Liver (tissue), 9 donors: ENCODE results near the gene AGFG1. TPM values are rescaled to one million over a fixed set of nuclear protein-coding genes. Genes with fewer than 3 reads are reported as not detected.
A peak's percentile ranks its signal among the peaks of the same experiment; 100 is the strongest.

ENCODE experiments used
- DNase-seq: peaks from one replicate; pipeline ENCODE4 v3.0.0-alpha.2; 2017; ENCODE audit warnings: low spot score
- H3K27ac ChIP-seq, 2 donors: one replicate each; pipeline ENCODE4 v1.7.0; 2013; ENCODE audit warnings: inconsistent platforms in 2 of 2, low read length in 2 of 2, control low read depth in 1 of 2, low read depth in 1 of 2, mild to moderate bottlenecking in 1 of 2
- H3K27me3 ChIP-seq, 4 donors: one replicate each; pipeline versions ENCODE4 v1.6.1 to v1.7.0; 2013; ENCODE audit warnings: low read length in 3 of 4, inconsistent platforms in 1 of 4, mild to moderate bottlenecking in 1 of 4, moderate library complexity in 1 of 4; ENCODE audit not compliant: control insufficient read depth in 4 of 4, insufficient read depth in 4 of 4
- H3K36me3 ChIP-seq, 4 donors: one replicate each; pipeline versions ENCODE4 v1.6.1 to v1.7.0; 2013; ENCODE audit warnings: low read length in 3 of 4, mild to moderate bottlenecking in 3 of 4, low read depth in 1 of 4, moderate library complexity in 1 of 4; ENCODE audit not compliant: control insufficient read depth in 4 of 4, insufficient read depth in 3 of 4
- H3K4me1 ChIP-seq, 4 donors: one replicate each; pipeline versions ENCODE4 v1.6.1 to v1.7.0; 2013; ENCODE audit warnings: low read length in 3 of 4, mild to moderate bottlenecking in 3 of 4, moderate library complexity in 1 of 4; ENCODE audit not compliant: control insufficient read depth in 4 of 4, insufficient read depth in 4 of 4
- H3K4me3 ChIP-seq, 3 donors: one replicate each; pipeline versions ENCODE4 v1.6.1 to v1.7.0; 2013; ENCODE audit warnings: low read length in 3 of 3, control low read depth in 1 of 3, low read depth in 1 of 3, mild to moderate bottlenecking in 1 of 3
- H3K9ac ChIP-seq, 2 donors: one replicate each; pipeline ENCODE4 v1.7.0; 2013; ENCODE audit warnings: low read length in 2 of 2, mild to moderate bottlenecking in 2 of 2, moderate library complexity in 2 of 2, control low read depth in 1 of 2, low read depth in 1 of 2
- H3K9me3 ChIP-seq, 4 donors: one replicate each; pipeline versions ENCODE4 v1.6.1 to v1.7.0; 2013; ENCODE audit warnings: low read length in 3 of 4; ENCODE audit not compliant: control insufficient read depth in 4 of 4
- ATF3 ChIP-seq: IDR thresholded peaks from 2 replicates; pipeline ENCODE4 v1.6.1; 2016; ENCODE audit warnings: antibody characterized with exemption
- EGR1 ChIP-seq, 2 donors: IDR thresholded peaks; 2 replicates each; pipeline ENCODE4 v1.6.1; 2016 to 2018; ENCODE audit warnings: antibody characterized with exemption in 2 of 2, low read depth in 2 of 2
- FOXA1 ChIP-seq: IDR thresholded peaks from 2 replicates; pipeline ENCODE4 v1.6.1; 2016; ENCODE audit warnings: antibody characterized with exemption
- FOXA2 ChIP-seq: IDR thresholded peaks from 2 replicates; pipeline ENCODE4 v1.6.1; 2016; ENCODE audit warnings: antibody characterized with exemption
- GABPA ChIP-seq, 2 donors: IDR thresholded peaks in 1 of 2; conservative IDR thresholded peaks in 1 of 2; 2 replicates each; pipeline ENCODE4 v1.6.1; 2016; ENCODE audit warnings: antibody characterized with exemption in 2 of 2, mild to moderate bottlenecking in 1 of 2, moderate library complexity in 1 of 2
- HNF4A ChIP-seq, 2 donors: conservative IDR thresholded peaks; 2 replicates each; pipeline ENCODE4 v1.6.1; 2016; ENCODE audit warnings: antibody characterized with exemption in 2 of 2, mild to moderate bottlenecking in 2 of 2
- HNF4G ChIP-seq: IDR thresholded peaks from 2 replicates; pipeline ENCODE4 v1.6.1; 2016; ENCODE audit warnings: antibody characterized with exemption
- JUND ChIP-seq, 2 donors: IDR thresholded peaks; 2 replicates each; pipeline ENCODE4 v1.6.1; 2016; ENCODE audit warnings: antibody characterized with exemption in 2 of 2
- NR2F2 ChIP-seq: IDR thresholded peaks from 2 replicates; pipeline ENCODE4 v1.6.1; 2016; ENCODE audit warnings: antibody characterized with exemption
- RAD21 ChIP-seq, 2 donors: IDR thresholded peaks; 2 replicates each; pipeline ENCODE4 v1.6.1; 2016; ENCODE audit warnings: antibody characterized with exemption in 2 of 2, mild to moderate bottlenecking in 2 of 2
- RXRA ChIP-seq, 2 donors: IDR thresholded peaks; 2 replicates each; pipeline ENCODE4 v1.6.1; 2017 to 2018; ENCODE audit warnings: antibody characterized with exemption in 2 of 2, mild to moderate bottlenecking in 1 of 2
- SP1 ChIP-seq: IDR thresholded peaks from 2 replicates; pipeline ENCODE4 v1.6.1; 2018; ENCODE audit warnings: antibody characterized with exemption, mild to moderate bottlenecking
- TAF1 ChIP-seq: conservative IDR thresholded peaks from 2 replicates; pipeline ENCODE4 v1.6.1; 2016; ENCODE audit warnings: antibody characterized with exemption, mild to moderate bottlenecking
- YY1 ChIP-seq: IDR thresholded peaks from 2 replicates; pipeline ENCODE4 v1.6.1; 2016; ENCODE audit warnings: antibody characterized with exemption, mild to moderate bottlenecking
- WGBS: extraction: QIAGEN DNeasy Blood & Tissue Kit; methylation state at CpG from one replicate; pipeline ENCODE4 v1.1.7; 2013; 5-methylcytosine and 5-hydroxymethylcytosine counted together
- polyA plus RNA-seq, 2 donors: library from polyadenylated mRNA; stranded (reverse) in 1 of 2; unstranded in 1 of 2; fragments of 200-250 nt in 1 of 2; fragments of >200 nt in 1 of 2; fragmentation: Nextera tagmentation in 1 of 2; extraction: Ambion mirVana in 1 of 2; gene quantifications; one replicate each; pipeline versions ENCODE4 v1.2.1 to v1.2.3, GENCODE V29; 2013 to 2015
- total RNA-seq, 2 donors: library from RNA; depleted of rRNA; stranded (reverse); fragments of >200 nt; gene quantifications; one replicate each; pipeline ENCODE4 v1.2.3, GENCODE V29; 2014
- TF ChIP-seq, protein P1 (sequence below): IDR thresholded peaks from 2 replicates; pipeline ENCODE4 v1.6.1; 2016; ENCODE audit warnings: antibody characterized with exemption
- TF ChIP-seq, protein P2 (sequence below): fragments of 150-350 bp; IDR thresholded peaks from 2 replicates; pipeline ENCODE4 v1.5.1; 2017; ENCODE audit warnings: improper control_type of control experiment, low read depth, low read length; ENCODE audit not compliant: missing input control
- TF ChIP-seq, protein P3 (sequence below): IDR thresholded peaks from 2 replicates; pipeline ENCODE4 v1.6.1; 2016; ENCODE audit warnings: antibody characterized with exemption
- TF ChIP-seq, protein P4 (sequence below): IDR thresholded peaks from 2 replicates; pipeline ENCODE4 v1.6.1; 2016; ENCODE audit warnings: antibody characterized with exemption, mild to moderate bottlenecking
- donor health status: healthy.
- donor health status: healthy.
- donor health status: healthy.
- donor health status: healthy.
- donor health status: healthy.

Gene AGFG1
- total and polyA plus RNA-seq, 4 donors: 8.5 to 49.7 (median 23.7) TPM

DNA sequence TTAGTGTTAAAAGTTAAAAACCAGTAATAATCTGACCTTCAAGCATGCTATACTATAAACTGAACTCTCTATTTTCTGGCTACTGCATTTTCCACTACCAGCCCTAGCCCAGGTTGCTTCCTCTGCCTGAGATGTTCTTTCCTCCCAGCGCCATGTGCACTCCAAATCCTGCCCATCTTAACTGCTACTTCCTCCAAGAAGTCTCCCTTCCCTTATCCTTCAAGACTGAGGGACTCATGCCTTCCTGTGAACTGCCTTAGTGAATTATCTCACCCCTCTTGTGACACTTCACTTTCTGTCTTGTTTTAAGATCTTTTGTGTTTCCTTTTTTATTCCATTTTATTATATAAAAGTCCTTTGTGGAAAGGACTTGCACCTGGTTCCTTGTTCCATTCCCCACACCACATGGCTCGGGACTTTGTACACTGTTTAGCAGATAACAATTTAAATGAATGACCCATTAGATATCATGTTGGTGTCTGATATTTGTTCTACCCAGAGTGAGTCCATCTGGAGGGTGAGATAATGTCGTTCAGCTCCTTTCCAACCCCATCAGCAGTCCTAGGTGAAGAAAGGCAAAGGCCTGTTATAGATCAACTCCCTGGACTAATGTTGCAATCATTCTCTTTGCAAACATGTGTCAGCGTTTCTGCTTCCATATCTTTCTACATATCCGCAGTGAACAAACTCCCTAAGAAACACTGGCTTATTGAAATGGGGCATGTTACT lies 20.9 kb upstream of the AGFG1 start (continued):
- TF ChIP-seq, protein P1, sequence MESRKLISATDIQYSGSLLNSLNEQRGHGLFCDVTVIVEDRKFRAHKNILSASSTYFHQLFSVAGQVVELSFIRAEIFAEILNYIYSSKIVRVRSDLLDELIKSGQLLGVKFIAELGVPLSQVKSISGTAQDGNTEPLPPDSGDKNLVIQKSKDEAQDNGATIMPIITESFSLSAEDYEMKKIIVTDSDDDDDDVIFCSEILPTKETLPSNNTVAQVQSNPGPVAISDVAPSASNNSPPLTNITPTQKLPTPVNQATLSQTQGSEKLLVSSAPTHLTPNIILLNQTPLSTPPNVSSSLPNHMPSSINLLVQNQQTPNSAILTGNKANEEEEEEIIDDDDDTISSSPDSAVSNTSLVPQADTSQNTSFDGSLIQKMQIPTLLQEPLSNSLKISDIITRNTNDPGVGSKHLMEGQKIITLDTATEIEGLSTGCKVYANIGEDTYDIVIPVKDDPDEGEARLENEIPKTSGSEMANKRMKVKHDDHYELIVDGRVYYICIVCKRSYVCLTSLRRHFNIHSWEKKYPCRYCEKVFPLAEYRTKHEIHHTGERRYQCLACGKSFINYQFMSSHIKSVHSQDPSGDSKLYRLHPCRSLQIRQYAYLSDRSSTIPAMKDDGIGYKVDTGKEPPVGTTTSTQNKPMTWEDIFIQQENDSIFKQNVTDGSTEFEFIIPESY: peak; percentile 23
- TF ChIP-seq RAD21 (IDR thresholded peaks at IDR 0.05) (peak; percentile 33 to 50), JUND (IDR thresholded peaks at IDR 0.05) (peak; percentile 69 to 82)

DNA sequence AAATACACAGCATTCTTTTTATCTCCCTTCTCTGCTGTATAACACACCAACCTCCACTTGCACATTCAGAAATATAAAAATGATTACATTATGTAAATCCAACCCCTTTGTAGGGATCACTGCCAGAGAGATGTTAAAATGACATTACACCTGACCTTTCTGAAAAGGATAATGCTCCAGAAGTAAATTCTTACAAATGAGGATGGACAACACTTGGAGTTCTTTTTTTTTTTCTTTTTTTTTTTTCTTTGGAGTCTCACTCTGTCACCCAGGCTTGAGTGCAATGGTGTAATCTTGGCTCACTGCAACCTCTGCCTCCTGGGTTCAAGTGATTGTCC lies 20.3 kb upstream of the AGFG1 start:
- peaks cover 0 to 25% (median 22%) of the 10 kb centered on the region in 4 donors for H3K4me1 ChIP-seq
- H3K9me3 ChIP-seq: no peaks in the 10 kb centered on the region
- H3K9ac ChIP-seq: no peak overlapping the region
- H3K4me3 ChIP-seq: no peak overlapping the region
- no peak for DNase-seq
- no peaks in the 10 kb centered on the region for H3K27me3 ChIP-seq
- peak; percentile 21 for TF ChIP-seq NR2F2
- no peak for TF ChIP-seq FOXA2
- H3K27ac ChIP-seq: peak overlapping the region in 1 of 2 donors; percentile 59
- H3K36me3 ChIP-seq: no peaks in the 10 kb centered on the region

GRCh38 chr2:227453810-227454209 lies 18.1 kb upstream of the AGFG1 start:
- Histone ChIP-seq H3K4me3 (no peak overlapping the region), H3K4me1 (peaks cover 0 to 25% (median 22%) of the 10 kb centered on the region in 4 donors), H3K9ac (no peak overlapping the region), H3K36me3 (no peaks in the 10 kb centered on the region), H3K27me3 (no peaks in the 10 kb centered on the region), H3K27ac (no peak overlapping the region), H3K9me3 (no peaks in the 10 kb centered on the region)
- no peak for DNase-seq
- WGBS: 92% methylated on average over 1 of the region's 1 CpG
- TF ChIP-seq HNF4A (conservative IDR thresholded peaks at IDR 0.05) (no peak), TAF1 (no peak), YY1 (no peak), FOXA1 (no peak), JUND (IDR thresholded peaks at IDR 0.05) (no peak), NR2F2 (no peak), HNF4G (no peak), GABPA (IDR thresholded peaks at IDR 0.05 in 1 of 2, conservative IDR thresholded peaks at IDR 0.05 in 1 of 2) (no peak), RAD21 (IDR thresholded peaks at IDR 0.05) (no peak), ATF3 (no peak), RXRA (IDR thresholded peaks at IDR 0.05) (no peak), SP1 (no peak), EGR1 (IDR thresholded peaks at IDR 0.05; ENCODE audit: low read depth in 2 of 2) (no peak), FOXA2 (no peak)
- TF ChIP-seq, protein P2, sequence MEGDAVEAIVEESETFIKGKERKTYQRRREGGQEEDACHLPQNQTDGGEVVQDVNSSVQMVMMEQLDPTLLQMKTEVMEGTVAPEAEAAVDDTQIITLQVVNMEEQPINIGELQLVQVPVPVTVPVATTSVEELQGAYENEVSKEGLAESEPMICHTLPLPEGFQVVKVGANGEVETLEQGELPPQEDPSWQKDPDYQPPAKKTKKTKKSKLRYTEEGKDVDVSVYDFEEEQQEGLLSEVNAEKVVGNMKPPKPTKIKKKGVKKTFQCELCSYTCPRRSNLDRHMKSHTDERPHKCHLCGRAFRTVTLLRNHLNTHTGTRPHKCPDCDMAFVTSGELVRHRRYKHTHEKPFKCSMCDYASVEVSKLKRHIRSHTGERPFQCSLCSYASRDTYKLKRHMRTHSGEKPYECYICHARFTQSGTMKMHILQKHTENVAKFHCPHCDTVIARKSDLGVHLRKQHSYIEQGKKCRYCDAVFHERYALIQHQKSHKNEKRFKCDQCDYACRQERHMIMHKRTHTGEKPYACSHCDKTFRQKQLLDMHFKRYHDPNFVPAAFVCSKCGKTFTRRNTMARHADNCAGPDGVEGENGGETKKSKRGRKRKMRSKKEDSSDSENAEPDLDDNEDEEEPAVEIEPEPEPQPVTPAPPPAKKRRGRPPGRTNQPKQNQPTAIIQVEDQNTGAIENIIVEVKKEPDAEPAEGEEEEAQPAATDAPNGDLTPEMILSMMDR: no peak
- TF ChIP-seq, protein P1: no peak
- TF ChIP-seq, protein P3, sequence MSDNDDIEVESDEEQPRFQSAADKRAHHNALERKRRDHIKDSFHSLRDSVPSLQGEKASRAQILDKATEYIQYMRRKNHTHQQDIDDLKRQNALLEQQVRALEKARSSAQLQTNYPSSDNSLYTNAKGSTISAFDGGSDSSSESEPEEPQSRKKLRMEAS: no peak
- TF ChIP-seq, protein P4, sequence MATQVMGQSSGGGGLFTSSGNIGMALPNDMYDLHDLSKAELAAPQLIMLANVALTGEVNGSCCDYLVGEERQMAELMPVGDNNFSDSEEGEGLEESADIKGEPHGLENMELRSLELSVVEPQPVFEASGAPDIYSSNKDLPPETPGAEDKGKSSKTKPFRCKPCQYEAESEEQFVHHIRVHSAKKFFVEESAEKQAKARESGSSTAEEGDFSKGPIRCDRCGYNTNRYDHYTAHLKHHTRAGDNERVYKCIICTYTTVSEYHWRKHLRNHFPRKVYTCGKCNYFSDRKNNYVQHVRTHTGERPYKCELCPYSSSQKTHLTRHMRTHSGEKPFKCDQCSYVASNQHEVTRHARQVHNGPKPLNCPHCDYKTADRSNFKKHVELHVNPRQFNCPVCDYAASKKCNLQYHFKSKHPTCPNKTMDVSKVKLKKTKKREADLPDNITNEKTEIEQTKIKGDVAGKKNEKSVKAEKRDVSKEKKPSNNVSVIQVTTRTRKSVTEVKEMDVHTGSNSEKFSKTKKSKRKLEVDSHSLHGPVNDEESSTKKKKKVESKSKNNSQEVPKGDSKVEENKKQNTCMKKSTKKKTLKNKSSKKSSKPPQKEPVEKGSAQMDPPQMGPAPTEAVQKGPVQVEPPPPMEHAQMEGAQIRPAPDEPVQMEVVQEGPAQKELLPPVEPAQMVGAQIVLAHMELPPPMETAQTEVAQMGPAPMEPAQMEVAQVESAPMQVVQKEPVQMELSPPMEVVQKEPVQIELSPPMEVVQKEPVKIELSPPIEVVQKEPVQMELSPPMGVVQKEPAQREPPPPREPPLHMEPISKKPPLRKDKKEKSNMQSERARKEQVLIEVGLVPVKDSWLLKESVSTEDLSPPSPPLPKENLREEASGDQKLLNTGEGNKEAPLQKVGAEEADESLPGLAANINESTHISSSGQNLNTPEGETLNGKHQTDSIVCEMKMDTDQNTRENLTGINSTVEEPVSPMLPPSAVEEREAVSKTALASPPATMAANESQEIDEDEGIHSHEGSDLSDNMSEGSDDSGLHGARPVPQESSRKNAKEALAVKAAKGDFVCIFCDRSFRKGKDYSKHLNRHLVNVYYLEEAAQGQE: no peak
